Neural cell (in vitro differentiated cells): ENCODE data around the gene GSG1L. TPM values are rescaled to one million over a fixed set of nuclear protein-coding genes. Genes with fewer than 3 reads are reported as not detected.

Experiments
- H2AFZ ChIP-seq: fragments of 200-600, 300-800 bp; sonication (generic), shearing (Covaris generic); 2 replicates; pipeline ENCODE4 v1.6.0; 2014; ENCODE audit warnings: low read depth, mild to moderate bottlenecking, antibody characterized with exemption, low read length, moderate library complexity
- H3F3A ChIP-seq: fragments of 200-600 bp; shearing (Covaris generic); 2 replicates; pipeline ENCODE4 v1.6.1; 2016; ENCODE audit warnings: mild to moderate bottlenecking, moderate library complexity, mixed read lengths, antibody characterized with exemption, low read length; ENCODE audit not compliant: insufficient read depth, poor library complexity, severe bottlenecking
- H3K27ac ChIP-seq: fragments of 200-600, 300-800 bp; sonication (generic), shearing (Covaris generic); 2 replicates; pipeline ENCODE4 v1.5.1; 2014; ENCODE audit warnings: mild to moderate bottlenecking, low read length, moderate library complexity
- H3K27me3 ChIP-seq: fragments of 300-800, 200-600 bp; sonication (generic), shearing (Covaris generic); 2 replicates; pipeline ENCODE4 v1.6.0; 2014; ENCODE audit warnings: mild to moderate bottlenecking, low read depth, low read length, moderate library complexity; ENCODE audit not compliant: insufficient read depth
- H3K36me3 ChIP-seq: fragments of 300-800, 200-600 bp; sonication (generic), shearing (Covaris generic); 2 replicates; pipeline ENCODE4 v1.5.1; 2014; ENCODE audit warnings: mild to moderate bottlenecking, antibody characterized with exemption, low read length, moderate library complexity; ENCODE audit not compliant: insufficient read depth
- H3K4me2 ChIP-seq: fragments of 300-800, 200-600 bp; sonication (generic), shearing (Covaris generic); 2 replicates; pipeline ENCODE4 v1.6.0; 2014; ENCODE audit warnings: mild to moderate bottlenecking, low read length
- H3K4me3 ChIP-seq: fragments of 300-800, 200-600 bp; sonication (generic), shearing (Covaris generic); 2 replicates; pipeline ENCODE4 v1.5.1; 2014; ENCODE audit warnings: mild to moderate bottlenecking, low read length, moderate library complexity
- H3K79me2 ChIP-seq: fragments of 200-600 bp; shearing (Covaris generic); replicated peaks from 2 replicates; pipeline ENCODE4 v1.6.0; 2014; ENCODE audit warnings: mild to moderate bottlenecking, low read length, moderate library complexity; ENCODE audit not compliant: insufficient read depth
- H3K9ac ChIP-seq: fragments of 300-800, 200-600 bp; sonication (generic), shearing (Covaris generic); 2 replicates; pipeline ENCODE4 v1.6.1; 2016; ENCODE audit warnings: mild to moderate bottlenecking, low read length, mixed read lengths
- H3K9me2 ChIP-seq: fragments of 200-600 bp; shearing (Covaris generic); 2 replicates; pipeline ENCODE4 v1.6.1; 2016; ENCODE audit warnings: mild to moderate bottlenecking, low read length, mixed read lengths; ENCODE audit not compliant: insufficient read depth
- H3K9me3 ChIP-seq: fragments of 200-600, 300-800 bp; sonication (generic), shearing (Covaris generic); 2 replicates; pipeline ENCODE4 v1.6.1; 2016; ENCODE audit warnings: mild to moderate bottlenecking, mixed run types, low read length, moderate library complexity, mixed read lengths
- H4K20me1 ChIP-seq: fragments of 200-600 bp; shearing (Covaris generic); 2 replicates; pipeline ENCODE4 v1.6.1; 2016; ENCODE audit warnings: mild to moderate bottlenecking, mixed run types; ENCODE audit not compliant: insufficient read depth
- CTCF ChIP-seq: fragments of 450-650 bp; IDR thresholded peaks from 2 replicates; pipeline ENCODE4 v1.5.1; 2014; ENCODE audit warnings: antibody characterized with exemption, mild to moderate bottlenecking, moderate library complexity; ENCODE audit not compliant: poor library complexity, severe bottlenecking
- EP300 ChIP-seq: fragments of 450-650 bp; conservative IDR thresholded peaks from 2 replicates; pipeline ENCODE4 v1.6.1; 2014; ENCODE audit warnings: antibody characterized with exemption, mild to moderate bottlenecking, moderate library complexity; ENCODE audit not compliant: poor library complexity, severe bottlenecking
- EZH2 ChIP-seq: fragments of 200-600, 300-800 bp; shearing (Covaris generic), sonication (generic); IDR thresholded peaks from 2 replicates; pipeline ENCODE4 v1.6.1; 2014; ENCODE audit warnings: antibody characterized with exemption, low read length, borderline replicate concordance, mild to moderate bottlenecking; ENCODE audit not compliant: insufficient read depth, poor library complexity, severe bottlenecking
- MXI1 ChIP-seq: fragments of 450-650 bp; conservative IDR thresholded peaks from 2 replicates; pipeline ENCODE4 v1.6.1; 2014; ENCODE audit warnings: antibody characterized with exemption, mild to moderate bottlenecking; ENCODE audit not compliant: poor library complexity, severe bottlenecking
- POLR2AphosphoS5 ChIP-seq: IDR thresholded peaks from 2 replicates; pipeline ENCODE4 v1.6.1; 2012
- RAD21 ChIP-seq: fragments of 450-650 bp; conservative IDR thresholded peaks from 2 replicates; pipeline ENCODE4 v1.6.1; 2014; ENCODE audit warnings: antibody characterized with exemption, mild to moderate bottlenecking, moderate library complexity
- REST ChIP-seq: IDR thresholded peaks from 2 replicates; pipeline ENCODE4 v1.6.1; 2012; ENCODE audit warnings: borderline replicate concordance
- SMC3 ChIP-seq: fragments of 450-650 bp; conservative IDR thresholded peaks from 2 replicates; pipeline ENCODE4 v1.6.1; 2014; ENCODE audit warnings: antibody characterized with exemption, mild to moderate bottlenecking, moderate library complexity; ENCODE audit not compliant: poor library complexity
- TAF1 ChIP-seq: IDR thresholded peaks from 2 replicates; pipeline ENCODE4 v1.6.1; 2012; ENCODE audit warnings: low read depth
- polyA plus RNA-seq: library from polyadenylated mRNA; depleted of rRNA; stranded (reverse); fragments of >200 nt; gene quantifications from 2 replicates; pipeline ENCODE4 v1.2.3, GENCODE V29; 2014

GSG1L gene
- polyA plus RNA-seq, 1 donor from 2014 or later, result 0.85 TPM

DNA sequence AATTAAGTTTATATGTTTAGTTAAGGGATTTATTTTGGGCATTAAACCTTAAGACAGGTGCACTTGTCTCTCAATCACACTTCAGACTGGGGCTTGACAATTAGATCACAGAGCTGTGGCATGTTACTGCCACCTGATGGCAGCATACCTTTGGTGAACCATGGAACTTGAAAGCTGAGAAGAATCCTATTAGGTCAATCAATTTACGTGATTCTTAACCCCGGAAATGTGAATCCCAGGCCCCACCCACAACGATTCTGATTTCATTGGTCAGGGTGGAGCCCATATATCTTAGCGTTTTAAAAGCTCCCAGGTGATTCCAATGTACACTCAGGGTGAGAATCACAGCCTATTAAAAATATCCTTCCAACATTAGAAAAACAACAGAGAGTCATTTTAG, 91.0 kb downstream of the GSG1L start:
- H2AFZ ChIP-seq, result no peak overlapping the region
- no peaks in the 10 kb centered on the region for H3F3A ChIP-seq
- H3K27me3 ChIP-seq, result no peaks in the 10 kb centered on the region
- H3K9ac ChIP-seq, result no peak overlapping the region
- H3K4me2 ChIP-seq, result no peak overlapping the region
- H4K20me1 ChIP-seq, result no peaks in the 10 kb centered on the region
- H3K9me3 ChIP-seq, result no peaks in the 10 kb centered on the region
- no peaks in the 10 kb centered on the region for H3K36me3 ChIP-seq
- no peak overlapping the region for H3K4me3 ChIP-seq
- no peaks in the 10 kb centered on the region for H3K79me2 ChIP-seq
- no peaks in the 10 kb centered on the region for H3K9me2 ChIP-seq
- H3K27ac ChIP-seq, result no peak overlapping the region
- TF ChIP-seq EP300 (no peak), MXI1 (no peak), POLR2AphosphoS5 (no peak), REST (no peak), SMC3 (peak; percentile 81), RAD21 (peak; percentile 75), CTCF (peak; percentile 79), TAF1 (no peak), EZH2 (no peak)

DNA sequence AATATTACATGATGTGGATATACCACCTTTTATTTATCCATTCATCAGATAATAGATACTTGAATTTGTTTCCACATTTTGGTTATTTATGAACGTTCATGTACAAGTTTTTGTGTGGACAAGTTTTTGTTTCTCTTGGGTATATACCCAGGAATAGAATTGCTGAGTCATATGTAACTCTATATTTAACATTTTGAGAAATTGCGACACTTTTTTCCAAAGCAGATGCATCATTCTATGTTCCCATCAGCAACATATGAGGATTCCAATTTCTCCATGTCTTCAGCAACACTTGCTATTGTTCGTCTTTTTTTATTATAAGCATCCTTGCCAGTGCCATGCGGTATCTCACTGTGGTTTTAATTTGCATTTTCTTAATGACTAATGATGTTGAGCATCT, 93.9 kb downstream of the GSG1L start:
- Histone ChIP-seq H3K27ac (no peak overlapping the region), H3F3A (no peaks in the 10 kb centered on the region), H3K9me2 (no peaks in the 10 kb centered on the region), H3K9ac (no peak overlapping the region), H2AFZ (no peak overlapping the region), H3K9me3 (no peaks in the 10 kb centered on the region), H3K4me3 (no peak overlapping the region), H4K20me1 (no peaks in the 10 kb centered on the region), H3K4me2 (no peak overlapping the region), H3K79me2 (no peaks in the 10 kb centered on the region), H3K36me3 (no peaks in the 10 kb centered on the region), H3K27me3 (no peaks in the 10 kb centered on the region)
- TF ChIP-seq RAD21 (no peak), SMC3 (no peak), EP300 (no peak), CTCF (no peak), MXI1 (no peak), EZH2 (no peak), POLR2AphosphoS5 (no peak), TAF1 (no peak), REST (no peak)
